NCI-H1417 treated with DMSO at 0.1 percent for 48 hours (cell line): Measurements from ENCODE around the gene CLDN1.

Experiments
- DNase-seq: peaks from one replicate; lab custom pipeline; 2025; lab: John Stamatoyannopoulos, UW

Gene CLDN1

GRCh38 chr3:190321789-190322603, at the start of gene CLDN1:
TSS of gene CLDN1 (minus strand) at chr3:190322446. CDS start at chr3:190322206, 240 bp downstream.
- peak; percentile 19 for DNase-seq

- DNase-seq = no peak
These were observed 48.9 kb upstream of the CLDN1 start for GRCh38 chr3:190371152-190371551.

- no peak for DNase-seq
These were observed 48.1 kb upstream of the CLDN1 start for GRCh38 chr3:190370369-190370768.

GRCh38 chr3:190369668-190370295, 47.5 kb upstream of the CLDN1 start:
- no peak for DNase-seq

GRCh38 chr3:190368881-190369280, 46.6 kb upstream of the CLDN1 start:
- no peak for DNase-seq

DNA sequence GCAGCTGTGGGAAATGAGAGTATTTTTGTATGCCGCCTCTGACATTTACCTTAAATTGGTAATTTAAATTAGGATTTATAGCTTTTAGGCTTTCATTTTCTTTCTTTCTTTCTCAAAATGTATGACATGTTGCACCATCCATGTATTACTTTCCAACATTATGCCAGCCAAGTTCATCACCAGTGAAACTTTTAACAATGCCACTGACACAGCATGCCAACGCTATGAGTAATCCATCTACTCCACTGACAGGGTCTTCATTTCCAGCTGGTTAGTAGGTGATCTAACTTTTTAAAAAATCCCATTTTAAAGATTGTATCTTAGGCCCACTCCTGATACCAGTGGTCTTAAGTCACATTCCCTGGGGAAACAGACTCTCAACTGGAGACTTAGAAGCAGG, 43.9 kb upstream of the CLDN1 start:
- DNase-seq = no peak

- DNase-seq = no peak
These were observed 40.0 kb upstream of the CLDN1 start for GRCh38 chr3:190362258-190362657.

DNA sequence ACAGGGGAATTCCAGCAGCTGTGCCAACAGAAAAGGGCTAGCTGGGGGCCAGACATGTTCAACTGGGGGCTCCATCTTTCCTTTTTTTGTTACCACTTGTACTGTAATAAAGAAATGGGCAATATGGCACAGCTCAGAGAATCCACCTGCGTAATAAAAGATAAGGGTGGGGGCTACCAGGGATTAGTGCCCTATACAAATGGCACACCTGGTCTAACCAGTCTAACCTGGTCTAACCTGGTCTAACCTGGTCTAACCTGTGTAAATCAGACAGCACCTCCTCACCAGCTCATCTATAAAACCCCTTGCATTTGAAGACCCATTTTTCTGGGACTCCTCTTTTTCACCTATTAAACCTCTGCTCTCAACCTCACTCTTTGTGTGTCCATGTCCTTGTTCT, 39.5 kb upstream of the CLDN1 start:
- no peak for DNase-seq

DNA sequence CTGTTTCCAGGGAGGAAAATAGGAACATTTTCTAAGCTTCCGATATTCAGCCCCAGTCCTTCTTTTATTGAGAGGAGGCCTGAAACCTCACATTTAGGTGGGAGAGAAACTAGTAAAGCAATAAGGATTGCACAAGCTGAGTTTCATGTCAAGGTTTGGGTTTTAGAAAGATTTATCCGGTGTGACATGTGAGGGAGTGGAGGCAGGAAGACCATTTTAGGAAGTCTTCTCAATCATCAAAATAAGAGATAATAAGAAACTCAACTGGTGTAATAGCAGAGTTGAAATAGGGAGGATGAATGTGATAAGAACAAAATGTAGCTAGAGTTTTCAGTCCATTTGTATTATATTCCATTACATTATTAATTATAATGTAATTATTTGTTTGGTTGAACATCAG, 38.0 kb upstream of the CLDN1 start:
- DNase-seq = no peak

GRCh38 chr3:190359813-190360212, 37.6 kb upstream of the CLDN1 start:
- DNase-seq = no peak

DNA sequence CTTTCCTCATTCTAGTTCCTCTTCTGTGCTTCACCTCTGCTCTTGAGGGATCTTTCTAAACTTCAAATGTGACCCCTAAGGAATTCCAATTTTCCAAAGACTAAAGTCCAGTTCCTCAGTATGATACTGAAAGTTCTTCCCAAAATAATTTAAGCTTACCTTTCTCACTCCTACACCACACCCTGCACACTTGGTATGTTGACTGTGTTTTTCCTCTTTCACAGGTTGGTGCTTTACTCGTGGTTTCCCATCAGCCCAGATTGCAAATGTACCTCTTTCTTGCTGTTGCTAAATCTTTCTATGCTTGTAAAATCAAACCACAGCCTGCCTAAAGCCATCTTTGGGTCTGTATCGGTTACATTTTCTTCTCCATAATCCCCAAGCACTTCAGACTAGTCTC, 35.2 kb upstream of the CLDN1 start:
- DNase-seq = no peak

GRCh38 chr3:190356246-190356645, 34.0 kb upstream of the CLDN1 start:
- no peak for DNase-seq

- DNase-seq = no peak
These were observed 30.7 kb upstream of the CLDN1 start for GRCh38 chr3:190352861-190353457.

- DNase-seq = no peak
These were observed 24.3 kb upstream of the CLDN1 start for GRCh38 chr3:190346541-190346940.

- no peak for DNase-seq
These were observed 23.6 kb upstream of the CLDN1 start for GRCh38 chr3:190345878-190346277.

DNA sequence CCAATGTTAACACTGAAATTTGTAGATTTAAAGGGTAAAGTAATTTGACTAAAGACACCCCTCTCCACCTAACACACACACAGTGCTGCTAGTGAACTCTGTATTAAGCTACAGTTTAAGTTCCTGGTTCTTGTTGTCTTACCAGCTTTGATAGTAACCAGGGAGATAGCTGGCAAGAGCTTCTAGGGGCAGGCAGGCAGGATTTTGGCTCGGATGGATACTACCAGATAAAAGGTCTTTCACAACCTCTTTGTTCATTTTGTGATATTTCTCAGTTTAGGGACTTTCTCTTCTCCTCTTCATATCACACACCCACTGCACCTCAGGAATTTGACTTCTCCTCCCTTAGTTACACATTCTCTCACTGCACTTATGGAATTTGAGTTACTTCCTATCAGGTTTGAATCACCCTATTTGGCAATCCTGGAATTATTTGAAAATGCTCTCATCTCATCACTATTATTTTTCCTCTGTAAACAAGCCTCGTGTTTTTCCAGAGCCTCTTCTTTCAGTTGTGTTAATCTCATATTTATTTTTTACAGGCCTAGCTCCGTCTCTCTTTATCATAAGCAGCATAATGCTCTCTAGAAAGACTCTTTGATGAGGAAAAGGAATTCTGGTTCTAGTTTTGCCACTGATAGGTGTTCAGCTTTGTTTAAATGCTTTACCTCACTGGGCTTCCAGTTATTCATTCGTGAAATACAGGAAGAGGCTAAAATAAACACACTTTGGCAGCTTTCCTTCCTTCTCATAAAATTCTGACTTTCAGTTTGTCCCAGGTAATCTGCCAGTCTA, 23.0 kb upstream of the CLDN1 start:
- DNase-seq = no peak

DNA sequence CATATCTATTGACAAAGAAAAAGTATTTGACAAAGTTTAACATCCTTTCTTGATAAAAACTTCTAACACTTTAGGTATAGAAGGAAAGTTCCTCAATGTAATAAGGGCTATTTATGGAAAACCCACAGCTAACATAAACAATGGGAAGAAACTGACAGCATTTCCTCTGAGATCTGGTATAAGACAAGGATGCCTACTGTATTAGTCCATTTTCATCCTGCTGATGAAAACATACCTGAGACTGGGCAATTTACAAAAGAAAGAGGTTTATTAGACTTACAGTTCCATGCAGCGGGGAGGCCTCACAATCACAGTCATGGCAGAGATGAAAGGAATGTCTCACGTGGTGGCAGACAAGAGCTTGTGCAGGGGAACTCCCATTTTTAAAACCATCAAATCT, 17.8 kb upstream of the CLDN1 start:
- no peak for DNase-seq

- DNase-seq = no peak
These were observed 16.9 kb upstream of the CLDN1 start for GRCh38 chr3:190339130-190339529.

DNA sequence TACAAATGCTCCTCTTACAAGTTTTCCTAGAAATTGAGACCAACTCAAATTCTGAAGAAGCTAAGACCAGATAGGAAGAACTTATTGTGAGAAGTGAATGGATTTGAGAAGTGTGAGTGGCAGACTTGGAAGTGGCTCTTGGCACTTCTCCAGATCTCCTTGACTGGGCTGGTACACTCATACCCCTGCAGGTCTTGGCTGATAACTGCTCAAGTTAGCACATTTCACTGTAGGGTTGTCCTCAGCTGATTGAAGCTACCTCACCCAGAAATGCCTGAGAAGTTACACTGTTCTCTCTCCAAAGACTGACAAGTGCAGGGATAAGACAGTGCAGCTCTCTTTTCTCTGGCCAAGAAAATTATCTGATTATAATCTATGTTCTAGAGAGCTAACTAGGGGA, 16.5 kb upstream of the CLDN1 start:
- no peak for DNase-seq

DNA sequence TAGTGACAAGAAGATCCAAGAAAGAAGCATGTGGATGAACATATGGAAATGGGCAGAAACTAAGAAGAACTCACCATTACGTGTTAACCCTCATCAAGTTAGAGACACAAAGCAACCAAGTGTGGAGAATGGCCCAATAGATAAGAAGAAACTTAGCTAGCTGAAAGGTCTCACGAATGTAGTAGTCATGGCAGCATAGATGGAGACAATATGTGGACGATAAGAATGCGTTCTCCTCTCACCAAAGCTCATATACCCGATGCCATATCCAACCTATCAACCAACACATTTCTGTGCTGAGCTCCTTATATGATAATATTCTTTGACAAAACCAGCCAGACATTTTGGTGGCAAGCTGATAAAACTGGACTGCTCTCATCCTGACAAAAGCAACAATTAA, 15.1 kb upstream of the CLDN1 start:
- DNase-seq = no peak

GRCh38 chr3:190336516-190337189, 14.4 kb upstream of the CLDN1 start:
- no peak for DNase-seq

- DNase-seq = no peak
These were observed 11.7 kb upstream of the CLDN1 start for GRCh38 chr3:190333961-190334360.
